ENCODE results near the gene PYM1. TPM values are rescaled to one million over a fixed set of nuclear protein-coding genes. Genes with fewer than 3 reads are reported as not detected.

PYM1 gene
- 27.5 TPM for polyA plus RNA-seq (2012; ENCODE audit: insufficient read depth, insufficient read length)

DNA sequence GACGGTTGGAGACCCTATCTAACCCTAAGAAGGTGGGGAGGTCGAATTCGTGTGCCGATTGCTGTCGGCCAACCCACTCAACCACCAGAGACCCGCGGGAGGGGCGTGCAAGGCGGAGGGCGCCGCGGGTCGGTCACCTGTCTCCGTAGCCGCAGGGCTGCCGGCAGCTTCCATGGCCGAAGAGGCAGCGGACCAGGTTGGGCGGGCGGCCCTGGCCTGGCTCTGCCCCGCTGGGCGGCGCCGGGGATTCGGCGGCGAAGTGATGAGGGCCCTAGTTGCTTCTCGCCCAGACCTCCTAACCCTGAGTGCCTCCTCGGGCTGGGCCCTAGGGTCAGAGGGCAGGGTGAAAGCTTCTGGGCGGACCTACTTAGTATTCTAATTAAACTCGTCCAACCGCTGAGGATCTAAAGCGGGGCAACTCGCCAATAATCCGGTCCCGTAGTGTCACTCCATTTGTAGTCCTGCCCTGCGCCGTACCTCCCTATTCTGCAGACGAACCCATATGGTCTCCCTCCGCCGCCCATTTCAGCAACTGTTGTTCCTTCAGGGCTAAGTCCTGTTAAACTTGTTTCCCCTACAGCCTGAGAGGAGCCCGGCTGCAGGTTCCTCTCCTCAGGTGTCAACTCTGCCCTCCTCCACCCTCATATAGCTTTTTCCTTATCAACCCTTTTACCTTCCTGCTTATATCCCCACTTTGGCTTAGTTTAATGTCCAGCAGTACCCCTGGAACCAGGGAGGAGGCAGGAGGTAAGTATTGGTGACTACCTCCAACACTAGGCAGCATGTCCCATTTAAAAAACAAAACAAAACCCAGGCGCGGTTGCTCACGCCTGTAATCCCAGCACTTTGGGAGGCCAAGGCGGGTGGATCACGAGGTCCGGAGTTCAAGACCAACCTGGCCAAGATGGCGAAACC lies at the start of gene PYM1:
Gene PYM1, minus strand, starts transcription at position 307 of the 915 bp plus-strand sequence. Its CDS starts 133 bp downstream, at position 174.
- peak within 1 kb of the TSS; percentile 99 for H3K4me3 ChIP-seq (ENCODE audit: low read length)
- peak; percentile 79 for DNase-seq (ENCODE audit: low read depth, low spot score)

DNA sequence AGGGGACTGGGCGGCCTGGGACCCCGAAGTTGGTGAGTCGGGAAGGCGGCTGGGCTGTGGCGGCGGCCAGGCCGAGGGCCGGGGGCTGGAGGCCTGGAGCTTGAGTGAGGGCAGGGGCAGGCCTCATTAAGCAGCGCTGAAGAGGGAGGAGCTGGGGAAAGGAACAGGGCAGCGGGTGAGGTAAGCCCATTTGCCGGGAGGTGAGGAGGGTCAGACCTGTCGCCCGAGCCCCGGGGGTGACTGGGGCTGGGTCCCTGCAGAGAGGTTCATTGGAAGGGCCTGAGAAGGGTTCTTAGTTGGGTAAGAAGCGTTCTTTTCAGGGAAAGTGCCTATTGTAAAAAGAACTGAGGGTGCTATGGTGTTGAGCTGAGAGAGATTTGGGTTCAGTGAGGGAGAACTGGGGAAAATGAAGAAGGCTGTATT lies 46.6 kb upstream of the PYM1 start:
- peak overlapping the region; percentile 83 for H3K4me3 ChIP-seq (ENCODE audit: low read length)
- no peak for DNase-seq (ENCODE audit: low read depth, low spot score)

DNA sequence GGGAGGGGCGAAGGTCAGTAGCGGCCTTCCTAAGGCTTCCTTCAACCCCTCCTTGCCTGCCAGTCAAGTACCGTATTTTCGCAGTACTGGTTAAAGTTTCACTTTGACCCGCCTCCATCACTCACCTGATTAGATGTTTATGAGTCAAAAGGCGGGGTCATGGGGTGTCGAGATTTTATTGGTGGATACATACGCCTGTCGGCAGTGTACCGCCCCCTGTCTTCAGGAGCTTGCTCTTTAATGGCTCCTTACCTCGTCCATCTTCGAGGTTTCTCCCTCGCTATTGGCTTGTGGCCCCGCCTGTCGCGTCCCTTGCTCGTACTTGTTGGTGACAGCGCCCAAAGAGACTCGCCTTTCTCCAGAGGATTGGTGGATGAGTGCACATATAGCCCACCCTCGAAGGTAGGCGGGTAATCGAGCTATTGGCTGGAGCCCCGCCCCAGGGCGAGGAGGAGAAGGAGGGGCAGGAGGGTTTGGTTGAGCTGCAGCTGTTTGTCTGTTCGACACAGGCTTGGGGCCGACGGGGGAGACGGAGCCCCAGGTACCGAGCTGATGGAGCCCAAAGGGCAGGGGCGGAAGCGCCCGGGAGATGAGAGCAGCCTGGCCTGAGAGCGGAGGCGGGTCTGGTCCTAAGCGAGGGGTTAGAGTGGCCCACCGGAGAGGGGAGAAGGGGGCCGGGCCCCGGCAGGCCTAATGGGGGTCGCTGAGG lies 46.1 kb upstream of the PYM1 start, which contains the start of gene RAB5B:
Gene RAB5B, plus strand, starts transcription at position 480 of the 709 bp plus-strand sequence. CDS start 12,883 bp downstream, outside the sequence.
- DNase-seq (ENCODE audit: low read depth, low spot score), result peak; percentile 100
- peak within 1 kb of the TSS; percentile 83 for H3K4me3 ChIP-seq (ENCODE audit: low read length)

DNA sequence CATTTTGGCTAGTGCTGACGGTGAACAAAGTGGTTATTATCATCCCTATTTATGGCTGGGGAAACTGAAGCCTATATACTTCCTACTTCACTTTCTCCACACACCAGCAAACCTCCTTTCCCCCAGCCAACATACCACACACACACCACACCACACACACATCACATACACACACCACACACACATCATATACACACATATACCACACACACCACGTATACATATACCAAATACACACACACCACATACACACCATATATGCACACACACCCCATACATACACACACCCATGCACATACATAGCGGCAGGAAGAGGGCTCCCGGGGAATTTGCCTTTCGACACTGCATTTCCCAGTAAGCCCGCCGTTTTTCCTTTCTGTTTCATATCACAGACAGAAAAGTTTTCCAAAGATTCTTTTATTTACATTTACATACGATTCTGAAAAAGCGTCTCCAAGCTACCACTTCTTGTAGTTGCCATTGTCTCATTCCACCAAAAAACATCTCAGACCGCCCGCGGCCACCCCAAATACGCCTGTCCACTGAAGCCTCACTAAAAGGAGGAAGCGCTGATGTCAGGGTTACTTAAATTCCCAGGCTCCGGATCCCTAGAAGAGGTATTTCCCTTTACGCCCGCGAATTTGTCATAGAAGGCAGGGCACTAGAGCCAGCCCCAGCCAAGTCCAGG lies 45.4 kb upstream of the PYM1 start:
- peak overlapping the region; percentile 56 for H3K4me3 ChIP-seq (ENCODE audit: low read length)
- no peak for DNase-seq (ENCODE audit: low read depth, low spot score)

DNA sequence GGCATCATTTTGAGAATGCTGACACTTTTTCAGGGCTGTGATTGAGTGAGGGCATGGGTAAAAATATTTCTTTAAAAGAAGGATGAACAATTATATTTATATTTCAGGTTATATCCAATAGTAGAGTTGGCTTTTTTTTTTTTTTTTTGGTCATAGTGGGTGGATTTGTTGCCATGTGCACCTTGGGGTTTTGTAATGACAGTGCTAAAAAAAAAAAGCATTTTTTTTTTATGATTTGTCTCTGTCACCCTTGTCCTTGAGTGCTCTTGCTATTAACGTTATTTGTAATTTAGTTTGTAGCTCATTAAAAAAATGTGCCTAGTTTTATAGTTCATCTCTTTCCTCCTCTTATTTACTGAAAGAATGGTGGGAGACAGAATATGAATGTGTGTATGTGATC lies 44.8 kb upstream of the PYM1 start:
- DNase-seq (ENCODE audit: low read depth, low spot score), result no peak

DNA sequence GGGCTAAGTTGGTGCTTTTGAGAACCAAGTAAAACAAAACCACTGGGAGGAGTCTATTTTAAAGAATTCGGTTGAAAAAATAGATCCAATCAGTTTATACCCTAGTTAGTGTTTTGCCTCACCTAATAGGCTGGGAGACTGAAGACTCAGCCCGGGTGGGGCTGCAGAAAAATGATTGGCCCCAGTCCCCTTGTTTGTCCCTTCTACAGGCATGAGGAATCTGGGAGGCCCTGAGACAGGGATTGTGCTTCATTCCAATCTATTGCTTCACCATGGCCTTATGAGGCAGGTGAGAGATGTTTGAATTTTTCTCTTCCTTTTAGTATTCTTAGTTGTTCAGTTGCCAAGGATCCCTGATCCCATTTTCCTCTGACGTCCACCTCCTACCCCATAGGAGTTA lies 44.3 kb upstream of the PYM1 start:
- no peak for DNase-seq (ENCODE audit: low read depth, low spot score)
- H3K4me3 ChIP-seq (ENCODE audit: low read length), result no peak overlapping the region

More for the DNA sequence above, 44.8 kb upstream of the PYM1 start:
- peak overlapping the region; percentile 56 for H3K4me3 ChIP-seq (ENCODE audit: low read length)

DNA sequence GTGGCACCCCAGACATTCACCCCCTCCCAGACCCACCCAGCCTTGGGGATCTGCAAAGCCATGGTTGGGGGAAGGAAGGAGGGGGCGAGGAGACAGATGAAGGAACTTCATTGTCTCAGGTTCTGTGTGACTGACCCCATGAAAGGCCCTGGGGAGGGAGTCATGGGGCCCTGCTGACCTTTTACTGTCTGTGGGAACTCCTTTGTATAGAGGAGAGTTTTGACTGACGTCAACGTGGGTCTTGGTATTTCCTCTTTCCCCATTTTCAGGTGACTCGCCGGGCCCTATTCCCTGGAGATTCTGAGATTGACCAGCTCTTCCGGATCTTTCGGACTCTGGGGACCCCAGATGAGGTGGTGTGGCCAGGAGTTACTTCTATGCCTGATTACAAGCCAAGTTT lies 43.1 kb upstream of the PYM1 start:
- H3K4me3 ChIP-seq (ENCODE audit: low read length), result no peak overlapping the region
- no peak for DNase-seq (ENCODE audit: low read depth, low spot score)

DNA sequence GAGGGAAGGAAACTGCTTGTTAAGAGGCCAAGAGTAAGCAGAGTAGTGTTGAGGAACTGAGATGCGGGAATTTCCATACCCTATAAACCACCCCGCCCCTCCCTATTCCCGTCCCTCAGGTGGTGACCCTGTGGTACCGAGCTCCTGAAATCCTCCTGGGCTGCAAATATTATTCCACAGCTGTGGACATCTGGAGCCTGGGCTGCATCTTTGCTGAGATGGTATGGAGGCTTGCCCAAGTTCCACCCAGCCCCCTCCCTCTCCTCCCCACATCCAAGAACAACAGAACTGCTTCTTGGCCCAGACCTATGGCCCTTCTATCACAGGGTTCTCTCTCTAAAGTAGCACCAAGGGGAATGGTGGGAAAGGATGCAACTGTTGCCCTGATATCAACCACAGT lies 41.7 kb upstream of the PYM1 start:
- no peak for DNase-seq (ENCODE audit: low read depth, low spot score)
- H3K4me3 ChIP-seq (ENCODE audit: low read length), result no peak overlapping the region

DNA sequence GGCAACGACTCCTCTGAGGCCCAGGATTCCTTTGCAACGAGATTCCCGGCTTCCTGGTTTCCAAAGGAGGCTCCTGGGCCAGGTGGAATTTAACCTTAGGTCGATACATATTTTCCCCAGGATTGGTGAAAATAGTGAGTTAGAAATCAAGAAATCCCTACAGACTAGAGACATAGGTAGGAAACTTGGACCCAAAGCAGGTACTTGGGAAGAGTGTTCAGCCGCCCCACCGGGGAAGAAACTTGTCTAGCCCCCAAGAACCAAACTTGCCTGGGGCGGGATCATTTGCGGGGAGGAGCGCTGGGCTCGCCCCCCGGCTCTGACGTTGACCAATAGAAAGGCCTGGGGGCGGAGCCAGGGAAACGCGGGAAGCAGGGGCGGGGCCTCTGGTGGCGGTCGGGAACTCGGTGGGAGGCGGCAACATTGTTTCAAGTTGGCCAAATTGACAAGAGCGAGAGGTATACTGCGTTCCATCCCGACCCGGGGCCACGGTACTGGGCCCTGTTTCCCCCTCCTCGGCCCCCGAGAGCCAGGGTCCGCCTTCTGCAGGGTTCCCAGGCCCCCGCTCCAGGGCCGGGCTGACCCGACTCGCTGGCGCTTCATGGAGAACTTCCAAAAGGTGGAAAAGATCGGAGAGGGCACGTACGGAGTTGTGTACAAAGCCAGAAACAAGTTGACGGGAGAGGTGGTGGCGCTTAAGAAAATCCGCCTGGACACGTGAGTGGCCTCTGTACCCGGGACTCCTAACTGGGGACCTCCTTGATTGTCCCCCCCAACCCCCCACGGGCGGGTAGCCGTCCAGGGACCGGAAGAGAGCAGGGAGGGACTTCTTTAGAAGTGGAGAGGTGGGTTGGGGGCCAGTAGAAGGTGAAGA lies 39.0 kb upstream of the PYM1 start, which contains the start of gene CDK2:
Gene CDK2, plus strand, starts transcription at position 423 of the 874 bp plus-strand sequence. Its CDS starts 179 bp downstream, at position 602.
- H3K4me3 ChIP-seq (ENCODE audit: low read length), result peak within 1 kb of the TSS; percentile 94
- DNase-seq (ENCODE audit: low read depth, low spot score), result peak; percentile 84

DNA sequence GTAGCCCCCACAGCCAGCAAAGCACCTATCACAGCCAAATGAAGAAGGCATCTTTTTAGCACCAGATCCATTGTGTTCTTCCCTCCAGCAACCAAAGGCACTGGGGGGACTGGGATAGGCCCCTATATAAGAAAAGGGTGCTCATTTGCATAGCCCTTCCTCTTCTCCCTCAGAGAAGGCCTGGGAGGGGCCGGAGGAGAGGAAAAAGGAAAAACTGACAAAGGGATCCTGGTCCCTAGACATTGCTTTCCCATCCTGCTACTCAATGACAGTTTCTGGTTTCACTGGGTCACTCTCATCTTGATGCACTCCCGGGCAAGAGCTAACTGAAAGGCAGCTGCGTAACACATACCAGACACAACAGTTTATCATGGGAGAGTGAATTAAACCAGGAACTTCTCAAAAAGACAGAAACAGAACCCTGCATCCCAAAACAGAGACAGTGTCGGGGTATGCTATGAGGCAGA lies 38.3 kb upstream of the PYM1 start, which contains the start of gene PMEL:
Gene PMEL, minus strand, starts transcription at position 102 of the 467 bp plus-strand sequence. Its CDS starts 31 bp downstream, at position 71.
- no peak for DNase-seq (ENCODE audit: low read depth, low spot score)
- peak within 1 kb of the TSS; percentile 94 for H3K4me3 ChIP-seq (ENCODE audit: low read length)

DNA sequence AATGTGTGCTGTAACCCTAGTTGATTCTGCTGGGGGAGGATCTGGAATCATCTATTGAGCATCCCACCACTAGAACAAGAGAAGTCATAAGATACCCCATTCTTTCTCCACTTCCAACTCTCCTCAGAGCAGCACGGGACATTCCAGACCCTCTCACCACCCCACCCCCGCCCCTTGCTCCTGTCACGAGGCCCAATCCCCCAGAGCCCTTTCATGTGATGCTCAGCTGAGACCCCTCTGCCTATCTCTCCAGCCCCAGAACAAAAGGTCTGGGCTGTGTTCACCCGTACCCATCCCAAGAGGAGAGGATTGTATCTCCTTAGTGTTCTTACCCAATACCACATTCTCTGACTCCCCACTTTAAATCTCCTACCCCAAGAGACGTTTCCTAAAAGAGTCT lies 37.5 kb upstream of the PYM1 start:
- no peak overlapping the region for H3K4me3 ChIP-seq (ENCODE audit: low read length)
- no peak for DNase-seq (ENCODE audit: low read depth, low spot score)

DNA sequence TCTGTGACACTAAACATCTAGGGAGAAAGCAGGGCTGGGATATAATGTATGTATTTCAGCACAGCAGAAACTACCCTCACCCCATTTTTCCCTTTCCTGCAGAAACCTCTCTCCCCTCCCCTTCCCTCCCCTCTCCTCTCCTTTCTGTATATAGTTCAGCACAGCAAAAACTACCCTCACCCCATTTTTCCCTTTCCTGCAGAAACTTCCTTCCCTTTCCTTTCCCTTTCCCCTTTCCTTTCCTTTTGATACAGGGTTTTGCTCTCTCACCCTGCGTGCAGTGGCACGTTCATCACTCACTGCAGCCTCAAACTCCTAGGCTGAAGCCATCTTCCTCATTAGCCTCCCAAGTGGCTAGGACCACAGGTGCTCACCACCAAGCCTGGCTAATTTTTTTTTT lies 36.1 kb upstream of the PYM1 start:
- no peak for DNase-seq (ENCODE audit: low read depth, low spot score)
- H3K4me3 ChIP-seq (ENCODE audit: low read length), result no peak overlapping the region

DNA sequence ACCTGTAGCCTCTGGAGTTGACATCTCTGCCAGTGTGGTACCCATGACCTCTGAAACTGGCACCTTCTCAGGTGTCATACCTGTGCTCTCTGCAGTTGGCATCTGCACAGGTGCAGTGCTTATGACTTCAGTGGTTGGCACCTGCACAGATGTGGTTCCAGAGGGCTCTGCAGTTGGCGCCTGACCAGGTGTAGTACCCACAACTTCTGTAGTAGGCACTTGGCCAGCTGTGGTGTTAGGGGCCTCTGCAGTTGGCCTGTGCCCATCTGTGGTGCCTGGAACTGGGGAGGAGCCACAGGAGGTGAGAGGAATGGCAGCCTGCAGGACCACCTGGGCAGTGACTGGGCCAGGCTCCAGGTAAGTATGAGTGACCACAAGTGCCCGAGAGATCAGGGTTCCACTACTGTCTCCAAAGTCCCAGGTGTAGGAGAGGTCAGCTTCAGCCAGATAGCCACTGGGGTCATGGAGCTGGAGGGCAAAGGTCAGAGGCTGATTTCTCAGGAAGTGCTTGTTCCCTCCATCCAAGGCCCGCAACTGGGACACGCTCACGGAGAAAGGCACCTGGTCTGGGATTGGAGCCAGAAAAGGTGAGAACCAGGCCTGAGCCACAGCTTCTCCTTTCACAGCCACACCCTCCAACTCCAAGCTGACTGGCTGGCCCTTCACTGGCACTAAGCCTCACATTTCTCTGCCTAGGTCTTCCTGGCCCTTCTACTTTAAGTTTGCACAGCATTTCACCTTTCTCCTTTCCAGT lies 29.6 kb upstream of the PYM1 start:
- no peak for DNase-seq (ENCODE audit: low read depth, low spot score)
- no peak overlapping the region for H3K4me3 ChIP-seq (ENCODE audit: low read length)

DNA sequence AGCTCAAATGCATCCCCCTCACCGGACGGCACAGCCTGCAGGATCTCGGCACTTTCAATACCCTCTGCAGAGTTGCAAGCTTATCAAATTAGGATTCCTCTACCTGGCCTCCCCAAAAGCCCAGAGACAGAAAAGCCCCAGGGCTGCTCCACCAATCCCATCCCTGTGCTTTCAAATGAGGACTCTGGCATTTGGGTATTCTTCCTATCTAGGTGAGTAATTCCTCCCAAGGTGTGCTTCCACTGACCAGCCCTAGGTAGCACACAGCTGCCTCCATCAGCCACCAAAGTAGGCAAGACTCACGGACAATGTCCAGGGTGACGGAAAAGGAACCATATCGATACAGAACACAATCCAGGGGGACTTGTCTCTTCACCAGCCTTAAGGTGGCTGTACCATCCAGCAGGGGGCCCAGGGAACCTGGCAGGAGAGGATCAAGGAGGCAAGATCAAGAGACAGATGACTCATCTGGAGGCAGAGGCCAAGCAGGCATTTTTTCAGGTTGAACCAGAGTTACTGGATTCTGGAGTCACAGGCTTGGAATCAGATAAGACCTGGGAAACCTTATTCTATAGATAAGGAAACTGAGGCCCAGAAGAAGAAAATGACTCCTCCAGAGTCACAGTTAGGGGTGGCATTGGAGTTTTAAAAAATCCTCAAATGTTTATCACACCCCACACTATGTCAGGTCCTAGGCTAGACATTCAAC lies 28.3 kb upstream of the PYM1 start:
- H3K4me3 ChIP-seq (ENCODE audit: low read length), result no peak overlapping the region
- DNase-seq (ENCODE audit: low read depth, low spot score), result peak; percentile 63

DNA sequence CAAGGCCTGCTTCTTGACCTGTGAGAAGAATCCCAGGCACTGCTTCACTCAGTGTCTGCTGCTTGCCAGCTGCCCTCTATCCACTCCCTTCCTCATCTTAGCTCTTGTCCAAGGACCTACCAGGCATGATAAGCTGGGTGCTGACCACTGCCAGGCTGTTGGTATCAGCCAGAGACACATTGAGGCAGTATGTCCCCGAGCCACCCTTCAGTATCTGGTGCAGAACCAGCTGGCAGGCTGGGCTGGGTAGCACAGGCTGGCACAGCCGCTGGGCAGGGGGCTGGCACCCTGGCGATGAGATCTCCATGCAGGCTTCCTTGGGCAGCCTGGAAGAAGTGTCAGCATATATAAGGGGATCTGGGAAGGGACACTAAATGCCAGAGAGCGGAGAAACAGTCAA lies 27.6 kb upstream of the PYM1 start:
- no peak overlapping the region for H3K4me3 ChIP-seq (ENCODE audit: low read length)
- no peak for DNase-seq (ENCODE audit: low read depth, low spot score)

DNA sequence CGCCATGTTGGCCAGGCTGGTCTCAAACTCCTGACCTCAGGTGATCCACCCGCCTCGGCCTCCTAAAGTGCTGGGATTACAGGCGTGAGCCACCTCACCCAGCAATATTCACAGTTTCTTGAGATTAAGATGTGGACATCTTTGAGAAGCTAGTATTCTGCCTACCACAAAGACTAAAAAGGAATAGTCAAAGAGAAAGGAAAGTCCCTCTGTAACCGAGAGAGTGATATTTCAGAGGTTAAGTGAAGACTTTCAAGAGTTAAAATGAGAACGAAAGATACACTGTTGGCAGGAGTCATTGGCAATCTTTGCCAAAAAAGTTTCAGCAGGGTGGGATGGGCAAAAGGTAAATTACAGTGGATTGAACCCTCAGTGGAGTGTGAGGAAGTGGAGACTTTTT lies 18.9 kb upstream of the PYM1 start:
- H3K4me3 ChIP-seq (ENCODE audit: low read length), result no peak overlapping the region
- DNase-seq (ENCODE audit: low read depth, low spot score), result no peak

DNA sequence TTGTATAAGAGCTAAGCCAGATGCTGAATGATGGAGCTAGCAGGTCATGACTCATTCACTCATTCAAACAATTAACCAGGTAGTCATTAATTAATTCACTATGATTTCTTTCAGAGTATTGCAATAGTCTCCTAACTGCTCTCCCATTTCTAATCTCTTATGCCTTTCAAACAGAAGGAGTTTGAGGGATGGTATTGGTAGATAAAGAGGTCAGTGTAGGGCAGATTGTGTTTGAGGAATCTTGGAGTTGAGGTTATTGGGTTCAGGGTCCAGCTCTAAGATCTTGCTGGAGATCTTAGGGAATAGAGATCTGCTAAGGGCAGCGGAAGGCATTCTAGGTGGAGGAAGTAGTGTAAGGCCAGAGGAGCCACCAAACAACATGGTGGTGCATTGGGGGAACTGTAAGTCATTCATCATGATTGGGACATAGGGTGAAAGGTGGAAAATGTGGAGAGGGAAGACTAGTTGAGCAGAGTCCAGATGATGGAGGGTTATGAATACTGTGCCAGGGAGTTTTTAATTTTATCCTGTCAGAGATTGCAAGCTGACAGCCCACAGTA lies 15.0 kb upstream of the PYM1 start:
- H3K4me3 ChIP-seq (ENCODE audit: low read length), result no peak overlapping the region
- no peak for DNase-seq (ENCODE audit: low read depth, low spot score)
